RWPE2 (cell line): ENCODE results near the gene ANKRD13A.

Experiments used
- ATAC-seq: fragments of 200-7000 bp; cut with Tn5 transposase; 3 replicates; pipeline ENCODE4 v1.9.1; 2021; ENCODE audit warnings: low read depth
- DNase-seq: peaks from one replicate; pipeline ENCODE4 v3.0.0-alpha.2; 2020; ENCODE audit warnings: low spot score
- H3K27ac ChIP-seq: fragments of 450-650 bp; 2 replicates; pipeline ENCODE4 v1.5.1; 2017; ENCODE audit warnings: mild to moderate bottlenecking; ENCODE audit not compliant: poor library complexity, severe bottlenecking
- H3K27me3 ChIP-seq: fragments of 250-450 bp; sonication (Bioruptor Pico); 2 replicates; pipeline ENCODE4 v1.5.1; 2021; ENCODE audit warnings: mild to moderate bottlenecking, moderate library complexity; ENCODE audit not compliant: insufficient read depth, poor library complexity, severe bottlenecking
- H3K36me3 ChIP-seq: fragments of 250-450 bp; sonication (Bioruptor Pico); 2 replicates; pipeline ENCODE4 v1.5.1; 2020; ENCODE audit warnings: low read depth, mild to moderate bottlenecking, moderate library complexity
- H3K4me1 ChIP-seq: fragments of 250-450 bp; sonication (Bioruptor Pico); 2 replicates; pipeline ENCODE4 v1.5.1; 2021; ENCODE audit warnings: mild to moderate bottlenecking, moderate library complexity; ENCODE audit not compliant: insufficient read depth, poor library complexity, severe bottlenecking
- H3K4me3 ChIP-seq: fragments of 250-450 bp; sonication (Bioruptor Pico); 2 replicates; pipeline ENCODE4 v1.5.1; 2021; ENCODE audit warnings: mild to moderate bottlenecking, moderate library complexity; ENCODE audit not compliant: severe bottlenecking
- H3K9me3 ChIP-seq: fragments of 250-450 bp; sonication (Bioruptor Pico); 2 replicates; pipeline ENCODE4 v1.5.1; 2021; ENCODE audit warnings: mild to moderate bottlenecking, moderate library complexity; ENCODE audit not compliant: severe bottlenecking
- CTCF ChIP-seq: fragments of 450-650 bp; IDR thresholded peaks from one replicate; pipeline ENCODE4 v1.5.1; 2017; ENCODE audit warnings: mild to moderate bottlenecking, moderate library complexity; ENCODE audit not compliant: poor library complexity, severe bottlenecking

Gene ANKRD13A

GRCh38 chr12:110074089-110074488 is 74.9 kb downstream of the ANKRD13A start:
- ATAC-seq, result no peak
- no peaks in the 10 kb centered on the region for H3K27me3 ChIP-seq
- H3K9me3 ChIP-seq, result no peaks in the 10 kb centered on the region
- H3K4me1 ChIP-seq, result no peaks in the 10 kb centered on the region
- no peak for DNase-seq
- H3K4me3 ChIP-seq, result no peak overlapping the region
- H3K27ac ChIP-seq, result no peak overlapping the region
- TF ChIP-seq CTCF, result no peak
- no peaks in the 10 kb centered on the region for H3K36me3 ChIP-seq

DNA sequence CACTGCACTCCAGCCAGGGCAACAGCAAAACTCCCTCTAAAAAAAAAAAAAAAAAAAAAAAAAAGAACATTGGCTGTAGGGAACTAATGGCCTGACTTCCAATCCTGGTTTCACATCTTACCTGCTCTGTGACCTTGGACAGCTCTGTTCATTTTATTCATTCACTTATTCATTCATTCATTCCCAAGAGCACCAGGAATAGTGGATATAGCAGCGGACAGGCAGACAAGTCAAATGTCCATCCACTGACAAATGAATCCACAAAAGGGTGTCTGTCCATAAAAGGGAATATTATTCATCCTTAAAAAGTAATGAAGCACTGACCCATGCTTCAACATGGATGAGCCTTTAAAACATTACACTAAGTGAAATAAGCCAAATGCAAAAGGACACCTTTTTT is 76.7 kb downstream of the ANKRD13A start:
- DNase-seq (no peak), ATAC-seq (no peak)
- no peak overlapping the region for H3K4me3 ChIP-seq
- no peaks in the 10 kb centered on the region for H3K36me3 ChIP-seq
- H3K27ac ChIP-seq, result no peak overlapping the region
- no peaks in the 10 kb centered on the region for H3K9me3 ChIP-seq
- H3K27me3 ChIP-seq, result no peaks in the 10 kb centered on the region
- no peaks in the 10 kb centered on the region for H3K4me1 ChIP-seq
- TF ChIP-seq CTCF, result no peak

GRCh38 chr12:110077800-110078199 is 78.6 kb downstream of the ANKRD13A start:
- Histone ChIP-seq H3K9me3 (no peaks in the 10 kb centered on the region), H3K27me3 (no peaks in the 10 kb centered on the region), H3K27ac (no peak overlapping the region), H3K4me3 (no peak overlapping the region), H3K36me3 (no peaks in the 10 kb centered on the region), H3K4me1 (no peaks in the 10 kb centered on the region)
- no peak for TF ChIP-seq CTCF
- ATAC-seq (no peak), DNase-seq (no peak)

DNA sequence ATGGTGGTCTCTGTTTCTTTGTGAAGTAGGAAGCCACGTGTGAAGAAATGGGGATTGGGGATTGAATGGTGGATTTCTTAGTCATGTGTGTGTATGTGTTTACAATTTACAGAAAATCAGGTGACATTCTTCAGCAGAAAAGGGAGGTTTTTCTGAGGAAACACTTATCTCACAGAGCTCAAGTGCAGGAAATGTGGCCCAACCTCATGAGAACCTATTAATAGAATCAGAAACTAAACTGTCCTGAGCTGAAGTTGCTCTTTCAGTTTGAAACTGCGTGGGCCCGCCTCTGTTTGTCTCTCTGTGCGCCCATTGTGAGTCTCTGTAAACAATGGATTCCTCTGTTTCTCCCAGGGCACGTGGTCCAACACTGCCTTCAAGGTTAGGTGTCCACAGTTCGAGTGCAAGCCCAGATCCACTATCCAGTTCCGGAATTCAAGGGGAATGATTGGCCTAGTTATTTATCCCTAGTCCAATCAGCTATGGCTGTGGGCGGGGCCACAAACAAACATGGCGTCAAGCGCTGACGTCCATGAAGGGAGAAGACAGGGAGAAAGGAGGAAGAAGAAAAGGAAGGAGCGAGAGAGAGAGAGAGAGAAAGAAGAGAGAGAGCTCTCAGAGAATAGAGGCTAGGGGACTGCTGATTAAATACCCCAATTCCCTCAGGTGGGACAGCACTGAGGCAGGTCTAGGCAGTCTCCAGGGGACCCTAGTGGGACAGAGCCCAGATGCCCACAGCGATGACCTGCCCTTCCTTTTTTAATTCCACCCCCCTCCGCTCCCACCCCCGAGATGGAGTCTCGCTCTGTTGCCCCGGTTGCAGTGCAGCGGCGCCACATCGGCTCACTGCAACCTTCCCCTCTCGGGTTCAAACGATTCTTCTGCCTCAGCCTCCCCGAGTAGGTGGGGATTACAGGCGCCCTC is 80.5 kb downstream of the ANKRD13A start:
- Histone ChIP-seq H3K4me1 (no peaks in the 10 kb centered on the region), H3K27me3 (no peaks in the 10 kb centered on the region), H3K36me3 (no peaks in the 10 kb centered on the region), H3K4me3 (no peak overlapping the region), H3K27ac (no peak overlapping the region), H3K9me3 (no peaks in the 10 kb centered on the region)
- ATAC-seq (no peak), DNase-seq (no peak)
- TF ChIP-seq CTCF, result no peak

DNA sequence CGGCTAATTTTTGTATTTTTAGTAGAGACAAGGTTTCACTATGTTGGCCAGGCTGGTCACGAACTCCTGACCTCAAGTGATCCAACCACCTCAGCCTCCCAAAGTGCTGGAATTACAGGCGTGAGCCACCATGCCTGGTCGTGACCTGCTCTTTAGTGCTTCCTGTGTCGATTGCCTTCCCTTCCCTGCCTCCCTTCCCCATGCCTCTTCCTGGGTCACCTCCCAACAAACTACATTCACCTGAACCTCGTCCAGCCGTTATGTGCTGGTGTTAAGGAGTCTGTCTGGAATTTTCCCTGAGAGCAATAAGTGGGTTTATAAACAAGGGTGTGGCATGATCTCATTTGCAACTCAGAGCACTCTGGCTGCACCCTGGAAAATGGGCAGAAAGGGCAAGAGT is 81.2 kb downstream of the ANKRD13A start:
- no peaks in the 10 kb centered on the region for H3K4me1 ChIP-seq
- no peak for DNase-seq
- no peak for TF ChIP-seq CTCF
- H3K27me3 ChIP-seq, result no peaks in the 10 kb centered on the region
- no peaks in the 10 kb centered on the region for H3K9me3 ChIP-seq
- ATAC-seq, result no peak
- no peaks in the 10 kb centered on the region for H3K36me3 ChIP-seq
- H3K27ac ChIP-seq, result no peak overlapping the region
- no peak overlapping the region for H3K4me3 ChIP-seq
